CD1c-positive myeloid dendritic cell (primary cell): Measurements from ENCODE around the gene NOL4L.

Experiments
- DNase-seq: peaks from one replicate; pipeline ENCODE4 v3.0.0-alpha.2; 2016; ENCODE audit errors: extremely low spot score

NOL4L gene

GRCh38 chr20:32585011-32585585, at the start of gene NOL4L:
Gene NOL4L (minus strand): TSS chr20:32585333. CDS start chr20:32584890, 443 bp downstream.
- peak; percentile 20 for DNase-seq

GRCh38 chr20:32634041-32634805, 49.1 kb upstream of the NOL4L start:
- no peak for DNase-seq

- DNase-seq = no peak
Observed at GRCh38 chr20:32632461-32633354, 47.6 kb upstream of the NOL4L start.

GRCh38 chr20:32631933-32632460, 46.9 kb upstream of the NOL4L start:
- DNase-seq = no peak

GRCh38 chr20:32629813-32630212, 44.7 kb upstream of the NOL4L start:
- no peak for DNase-seq

- DNase-seq = no peak
Observed at GRCh38 chr20:32628960-32629530, 43.9 kb upstream of the NOL4L start.

- DNase-seq = peak; percentile 24
Observed at GRCh38 chr20:32626859-32627636, 41.9 kb upstream of the NOL4L start.

- DNase-seq = no peak
Observed at GRCh38 chr20:32626407-32626806, 41.3 kb upstream of the NOL4L start.

GRCh38 chr20:32625996-32626395, 40.9 kb upstream of the NOL4L start:
- no peak for DNase-seq

GRCh38 chr20:32624687-32625345, 39.7 kb upstream of the NOL4L start:
- no peak for DNase-seq

GRCh38 chr20:32623667-32624157, 38.6 kb upstream of the NOL4L start:
- DNase-seq = no peak

GRCh38 chr20:32622585-32623468, 37.7 kb upstream of the NOL4L start:
- no peak for DNase-seq

GRCh38 chr20:32621891-32622584, 36.9 kb upstream of the NOL4L start:
- DNase-seq = no peak

GRCh38 chr20:32621071-32621890, 36.1 kb upstream of the NOL4L start:
- no peak for DNase-seq

GRCh38 chr20:32619586-32619985, 34.5 kb upstream of the NOL4L start:
- no peak for DNase-seq

- no peak for DNase-seq
Observed at GRCh38 chr20:32614772-32615171, 29.6 kb upstream of the NOL4L start.

- DNase-seq = no peak
Observed at GRCh38 chr20:32614303-32614702, 29.2 kb upstream of the NOL4L start.
